ENCODE results near the gene TTC39C.

- TF ChIP-seq, protein P1, sequence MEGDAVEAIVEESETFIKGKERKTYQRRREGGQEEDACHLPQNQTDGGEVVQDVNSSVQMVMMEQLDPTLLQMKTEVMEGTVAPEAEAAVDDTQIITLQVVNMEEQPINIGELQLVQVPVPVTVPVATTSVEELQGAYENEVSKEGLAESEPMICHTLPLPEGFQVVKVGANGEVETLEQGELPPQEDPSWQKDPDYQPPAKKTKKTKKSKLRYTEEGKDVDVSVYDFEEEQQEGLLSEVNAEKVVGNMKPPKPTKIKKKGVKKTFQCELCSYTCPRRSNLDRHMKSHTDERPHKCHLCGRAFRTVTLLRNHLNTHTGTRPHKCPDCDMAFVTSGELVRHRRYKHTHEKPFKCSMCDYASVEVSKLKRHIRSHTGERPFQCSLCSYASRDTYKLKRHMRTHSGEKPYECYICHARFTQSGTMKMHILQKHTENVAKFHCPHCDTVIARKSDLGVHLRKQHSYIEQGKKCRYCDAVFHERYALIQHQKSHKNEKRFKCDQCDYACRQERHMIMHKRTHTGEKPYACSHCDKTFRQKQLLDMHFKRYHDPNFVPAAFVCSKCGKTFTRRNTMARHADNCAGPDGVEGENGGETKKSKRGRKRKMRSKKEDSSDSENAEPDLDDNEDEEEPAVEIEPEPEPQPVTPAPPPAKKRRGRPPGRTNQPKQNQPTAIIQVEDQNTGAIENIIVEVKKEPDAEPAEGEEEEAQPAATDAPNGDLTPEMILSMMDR (IDR thresholded peaks at IDR 0.05; ENCODE audit: insufficient read depth, low read depth, low read length): no peak
- TF ChIP-seq EZH2 (IDR thresholded peaks at IDR 0.05; ENCODE audit: insufficient read depth, low read length): no peak
Observed at GRCh38 chr18:24104486-24104885, 89.9 kb downstream of the TTC39C start.

All from astrocyte (in vitro differentiated cells and primary cell).